GM21619 (cell line): ENCODE measurements around the gene NAV2.
A peak's percentile ranks its signal among the peaks of the same experiment; 100 is the strongest.
"Not testable (repeated sequence)": the region's sequence is repeated elsewhere in the genome, so short reads cannot be mapped to it uniquely, and the experiment has no call there.

Experiments
- ATAC-seq: cut with Tn5 transposase; IDR thresholded peaks from one replicate; pipeline ENCODE4 v1.9.1; 2021; ENCODE audit not compliant: unreplicated experiment

NAV2 gene

GRCh38 chr11:19882356-19882755, 169.7 kb downstream of the NAV2 start:
- no peak for ATAC-seq

DNA sequence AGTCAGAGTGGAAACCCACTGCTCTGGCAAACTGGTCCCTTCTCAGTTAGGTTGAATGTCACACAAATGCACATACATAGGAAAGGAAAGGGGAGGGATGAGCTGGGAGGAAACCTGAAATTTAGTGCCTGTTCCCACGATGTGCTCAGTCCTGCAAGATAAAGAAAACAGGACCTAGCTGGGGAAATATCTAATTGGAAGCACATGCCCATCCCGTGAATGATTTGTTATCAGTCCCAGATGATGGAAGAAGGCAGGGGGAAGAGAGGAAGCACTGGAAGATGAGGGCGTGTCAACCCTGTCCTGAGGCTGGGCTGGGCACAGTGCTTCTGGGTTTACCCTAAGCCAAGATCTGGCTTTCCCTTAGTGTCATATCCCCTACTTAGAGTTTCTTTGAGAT, 173.9 kb downstream of the NAV2 start:
- no peak for ATAC-seq

GRCh38 chr11:19887842-19888241, 175.2 kb downstream of the NAV2 start:
- ATAC-seq, result no peak

DNA sequence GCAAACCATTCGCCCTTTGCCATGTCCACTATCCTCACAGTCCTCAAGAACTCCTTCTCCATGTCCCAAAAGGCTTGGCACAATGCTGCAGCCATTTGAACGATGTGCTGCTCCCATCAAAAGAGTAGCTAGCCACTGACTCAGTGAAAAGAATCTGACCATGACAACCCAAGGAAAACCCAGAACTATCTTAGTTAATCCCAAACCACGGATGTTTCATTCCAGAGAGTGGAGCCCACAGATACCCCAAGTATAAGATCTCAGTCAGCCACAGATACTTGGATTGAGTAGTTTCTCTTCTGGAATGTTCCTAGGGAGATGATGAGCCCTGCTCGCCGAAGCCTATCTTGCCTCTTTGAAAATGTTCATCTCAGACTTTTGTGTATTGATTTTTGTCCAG, 176.9 kb downstream of the NAV2 start:
- no peak for ATAC-seq

- no peak for ATAC-seq
Observed at GRCh38 chr11:19890308-19890707, 177.7 kb downstream of the NAV2 start.

GRCh38 chr11:19891022-19891421, 178.4 kb downstream of the NAV2 start:
- no peak for ATAC-seq

- no peak for ATAC-seq
Observed at GRCh38 chr11:19892387-19892786, 179.8 kb downstream of the NAV2 start.

GRCh38 chr11:19892876-19893275, 180.2 kb downstream of the NAV2 start:
- ATAC-seq, result no peak

DNA sequence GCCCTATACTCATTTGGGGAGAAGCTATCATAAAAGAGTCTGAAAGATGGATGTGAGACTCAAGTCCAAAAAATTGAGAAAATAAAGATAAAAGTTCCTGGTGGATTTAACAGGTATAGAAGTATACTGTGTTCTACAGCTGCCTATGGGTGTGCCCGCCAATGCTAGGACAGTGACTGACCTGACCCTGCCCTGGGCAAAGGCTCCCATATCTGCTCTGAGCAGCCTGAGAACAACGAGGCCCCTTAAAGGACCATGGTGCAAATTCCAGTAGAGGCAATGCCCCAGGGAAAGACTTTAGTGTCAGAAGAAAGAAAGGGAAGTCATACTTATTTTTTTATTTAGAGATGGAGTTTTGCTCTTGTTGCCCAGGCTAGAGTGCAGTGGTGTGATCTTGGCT, 181.8 kb downstream of the NAV2 start:
- no peak for ATAC-seq

DNA sequence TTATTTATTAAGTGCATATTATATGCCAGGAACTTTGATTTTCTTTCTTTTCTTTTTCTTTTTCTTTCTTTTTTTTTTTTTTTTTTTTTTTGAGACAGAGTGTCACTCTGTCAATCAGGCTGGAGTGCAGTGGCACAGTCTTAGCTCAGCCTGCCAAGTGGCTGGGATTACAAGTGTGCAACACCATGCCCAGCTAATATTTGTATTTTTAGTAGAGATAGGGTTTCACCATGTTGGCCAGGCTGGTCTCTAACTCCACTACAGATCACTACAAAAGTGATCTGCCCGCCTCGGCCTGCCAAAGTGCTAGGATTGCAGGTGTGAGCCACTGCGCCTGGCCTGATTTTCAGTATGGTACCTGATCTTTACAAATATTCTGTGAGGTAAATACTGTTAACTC, 182.4 kb downstream of the NAV2 start:
- not testable (repeated sequence) for ATAC-seq

DNA sequence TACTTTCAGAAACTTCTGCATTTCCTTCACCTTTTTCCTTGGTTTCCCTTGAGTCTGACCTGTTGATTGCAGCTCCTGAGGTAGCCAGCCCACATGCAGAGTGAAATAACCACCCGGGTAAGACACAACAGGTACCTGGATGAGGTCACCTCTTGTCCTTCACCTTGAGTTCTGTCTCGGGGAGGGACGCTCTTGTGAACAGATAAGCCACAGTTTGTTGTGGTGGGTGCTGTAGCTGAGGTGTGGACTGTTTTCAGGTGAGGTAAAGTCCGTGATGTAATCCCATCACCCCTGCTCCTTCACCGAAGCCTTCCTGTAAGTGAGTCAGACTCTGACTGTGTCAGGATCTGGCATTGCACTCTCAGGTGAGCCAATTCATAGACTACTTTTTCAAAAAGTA, 183.1 kb downstream of the NAV2 start:
- ATAC-seq, result no peak

DNA sequence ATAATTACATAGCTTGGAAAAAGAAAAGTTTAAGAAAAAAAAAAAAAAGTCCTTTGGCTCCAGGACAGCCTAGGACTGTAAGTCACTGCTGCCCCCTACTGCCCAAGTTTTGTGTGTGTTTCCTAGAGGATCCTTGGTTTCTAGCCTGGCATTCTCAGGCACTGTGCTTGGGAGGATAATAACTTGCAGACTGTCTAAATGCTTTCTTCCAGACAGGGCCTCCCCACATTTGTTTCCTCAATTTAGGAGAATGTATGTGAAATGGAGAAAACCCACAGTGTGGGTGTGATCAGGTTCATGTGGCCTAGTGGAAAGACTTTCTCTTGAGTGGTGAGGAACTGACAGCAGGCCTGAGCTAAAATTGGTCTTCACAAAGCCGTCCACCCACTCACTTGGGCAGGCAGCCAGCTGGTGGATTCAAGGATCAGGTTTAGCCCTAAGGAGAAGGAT, 191.0 kb downstream of the NAV2 start:
- ATAC-seq, result no peak

GRCh38 chr11:19905280-19905853, 192.7 kb downstream of the NAV2 start:
- no peak for ATAC-seq

DNA sequence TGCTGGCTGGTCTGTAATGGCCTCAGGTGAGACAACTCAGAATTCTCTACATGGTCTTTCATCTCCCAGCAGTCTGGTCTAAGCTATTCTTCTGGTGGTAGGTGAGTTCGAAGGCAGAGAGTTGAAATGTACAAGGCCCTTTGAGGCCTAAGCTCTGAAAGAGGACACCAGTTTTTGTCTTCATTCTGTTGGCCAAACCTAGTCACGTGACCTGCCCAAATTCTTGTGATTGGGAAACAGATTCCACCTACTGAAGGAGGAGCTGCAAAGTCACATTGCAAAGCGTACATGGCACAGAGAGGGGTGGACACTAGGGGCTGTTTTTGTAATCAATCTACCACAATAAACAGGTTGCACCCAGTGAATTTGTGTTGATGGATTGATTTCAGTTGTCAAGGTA, 193.5 kb downstream of the NAV2 start:
- ATAC-seq, result no peak

DNA sequence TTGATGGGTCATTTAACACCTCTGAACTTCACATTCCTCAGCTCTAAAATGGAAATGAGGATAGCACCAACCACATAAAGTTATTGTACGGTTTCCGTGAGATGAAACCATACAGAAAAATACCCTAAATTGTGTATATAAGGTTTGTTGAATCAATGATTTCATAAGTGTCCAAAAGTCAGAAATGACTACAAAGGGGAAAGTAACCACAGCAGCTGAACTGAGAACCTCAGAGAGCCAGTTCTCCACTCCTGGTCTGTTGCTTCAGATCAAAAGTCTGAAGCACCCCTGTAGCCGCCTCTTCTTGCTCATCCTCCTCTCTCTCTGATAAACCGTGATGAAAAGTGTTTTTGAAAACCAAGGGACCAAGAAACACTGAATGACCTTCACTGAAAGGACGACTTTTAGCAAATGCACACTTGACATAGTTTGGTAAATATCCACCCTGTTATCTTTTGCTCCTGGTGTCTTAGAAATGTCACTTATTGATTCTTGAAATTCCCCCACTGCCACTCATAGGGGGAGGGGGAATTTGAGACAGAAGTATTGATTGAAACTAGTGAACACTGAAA, 194.5 kb downstream of the NAV2 start:
- ATAC-seq, result peak; percentile 72

GRCh38 chr11:19907839-19908238, 195.2 kb downstream of the NAV2 start:
- ATAC-seq, result no peak

DNA sequence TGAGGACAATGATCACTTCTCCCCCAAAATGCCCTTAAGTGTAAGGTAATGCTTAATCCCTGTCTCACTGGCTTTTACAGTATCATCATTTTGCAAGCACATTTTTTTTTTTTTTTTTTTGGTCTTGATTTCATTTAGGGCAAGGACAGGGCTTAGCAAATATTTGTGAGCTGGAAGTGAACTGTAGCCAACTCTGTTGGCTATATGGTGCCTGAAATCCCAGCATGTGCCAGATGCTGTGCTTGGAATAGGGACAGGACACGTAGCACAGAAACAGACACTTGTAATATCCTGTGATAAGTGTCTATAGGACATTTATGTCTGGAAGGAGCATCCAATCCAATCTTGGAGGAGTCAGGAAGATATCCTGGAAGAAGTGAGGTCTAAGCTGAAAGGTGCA, 198.3 kb downstream of the NAV2 start:
- ATAC-seq, result no peak

DNA sequence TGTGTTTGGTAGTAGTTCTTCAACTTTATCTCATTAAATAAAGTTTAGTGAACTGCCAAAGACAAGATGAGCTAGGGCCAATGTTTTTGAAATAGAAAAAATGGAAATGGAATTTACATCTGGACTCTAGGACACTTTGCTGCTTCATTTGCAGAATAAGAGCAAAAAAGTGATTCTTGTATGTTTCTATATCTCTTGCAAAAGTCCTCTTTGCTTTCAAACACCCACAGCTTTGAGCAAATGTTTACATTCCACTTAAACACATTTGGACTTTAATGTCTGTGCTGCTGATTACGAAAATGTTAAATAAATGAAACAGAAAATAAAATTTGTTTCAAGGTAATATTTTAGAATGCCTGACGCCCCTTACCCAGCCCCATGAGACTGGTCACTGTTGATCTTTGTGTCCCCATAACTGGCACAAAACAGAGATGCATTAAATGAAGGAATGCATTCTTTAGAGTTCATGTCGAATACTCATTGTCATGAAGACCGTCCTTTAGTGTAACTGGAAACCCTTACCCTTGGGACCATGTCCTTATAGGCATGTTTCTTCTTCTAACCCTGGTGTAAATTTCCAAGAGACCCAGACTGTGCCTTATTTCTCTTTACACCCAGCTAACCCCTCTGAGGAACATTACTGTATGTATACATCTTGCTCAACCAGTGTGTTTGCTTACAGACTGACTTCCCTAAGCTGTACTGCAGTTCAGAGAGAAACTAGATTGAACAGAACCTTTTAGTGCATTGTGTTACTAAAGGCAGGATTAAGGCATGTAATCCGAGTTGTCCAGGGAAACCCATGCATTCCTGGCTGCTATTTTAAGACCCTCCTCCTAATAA, 199.7 kb downstream of the NAV2 start:
- no peak for ATAC-seq

DNA sequence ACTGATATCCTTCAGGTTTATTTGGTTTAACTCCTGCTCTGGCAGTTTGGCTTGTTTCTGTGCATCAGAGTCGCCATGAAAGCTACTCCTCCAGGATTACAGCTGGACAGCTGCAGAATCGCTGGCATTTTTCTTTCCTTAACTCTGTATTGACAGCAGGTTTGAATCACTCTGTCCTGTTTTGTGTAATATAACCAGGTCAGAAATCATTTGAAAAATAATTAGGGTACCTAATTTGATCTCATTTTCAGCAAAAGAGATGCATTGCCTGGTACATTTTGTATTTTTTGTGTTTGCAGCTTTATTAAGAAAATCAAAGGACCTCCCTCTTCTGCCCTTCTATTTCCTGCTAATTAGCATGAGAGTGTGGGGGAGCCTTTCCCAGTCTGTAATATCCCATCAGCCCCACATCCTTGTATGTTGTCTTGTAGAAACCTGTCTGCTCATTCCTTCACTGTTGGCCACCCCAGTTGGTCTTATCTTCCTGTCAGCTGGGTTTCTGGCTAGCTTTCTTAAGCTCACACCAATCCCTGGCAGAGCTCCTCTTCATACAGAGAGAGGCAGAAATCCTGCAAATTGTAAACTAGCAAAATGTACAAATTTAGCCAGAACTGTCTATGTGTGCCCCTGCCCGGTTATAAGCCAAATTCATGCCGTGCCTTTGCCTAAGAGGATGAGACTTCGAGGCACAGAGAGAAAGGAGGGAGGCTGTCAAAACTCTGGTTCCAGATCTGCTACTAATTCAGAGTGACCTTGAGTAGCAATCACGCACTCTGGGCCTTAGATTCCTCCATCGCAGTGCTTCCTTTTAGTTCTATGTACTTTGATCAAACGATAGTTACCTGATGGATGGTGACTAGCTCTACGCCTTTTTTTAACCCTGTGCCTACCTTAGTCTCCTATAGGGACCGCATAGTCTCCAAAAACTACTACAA, 200.6 kb downstream of the NAV2 start:
- ATAC-seq, result no peak

DNA sequence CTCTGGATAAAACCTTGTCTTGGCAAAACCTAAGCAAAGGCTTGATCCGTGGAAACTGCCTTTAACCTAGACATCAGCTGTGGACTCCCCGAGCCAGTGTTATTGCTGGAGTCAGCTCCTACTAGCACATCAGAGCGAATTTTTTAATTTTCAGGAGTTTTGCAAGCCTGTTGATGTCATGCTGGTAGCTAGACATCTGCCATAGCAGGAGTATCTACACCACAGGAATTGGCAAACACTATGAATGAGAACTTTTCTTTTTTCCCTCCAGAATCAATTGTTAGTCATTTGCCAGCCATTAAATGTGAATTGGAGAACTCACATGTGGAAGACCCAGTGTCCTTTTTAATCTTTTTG, 201.2 kb downstream of the NAV2 start:
- ATAC-seq, result no peak

DNA sequence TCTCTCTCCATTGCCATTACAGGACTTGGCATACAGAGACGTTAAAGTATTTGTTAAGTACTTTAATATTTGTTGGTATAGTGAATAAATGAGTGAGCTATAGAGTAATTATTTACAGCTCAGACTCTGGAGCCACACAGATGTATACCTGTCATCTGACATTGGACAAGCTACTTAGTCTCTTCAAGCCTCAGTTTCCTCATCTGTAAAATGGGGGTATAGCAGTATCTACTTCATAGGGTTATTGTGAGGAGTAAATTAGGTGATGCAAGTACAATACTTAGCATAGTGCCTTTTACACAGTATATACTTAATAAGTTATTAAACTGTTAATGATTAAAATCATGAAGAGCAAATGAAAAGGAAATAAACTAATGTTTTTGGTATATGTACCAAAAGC, 203.2 kb downstream of the NAV2 start:
- no peak for ATAC-seq
